ENCODE data around the gene DMXL2.

The DMXL2 gene

GRCh38 chr15:51561271-51561670 lies 61.3 kb downstream of the DMXL2 start:
- TF ChIP-seq ZNF274 (IDR thresholded peaks at IDR 0.05; ENCODE audit: low read depth, low read length): no peak
- H3K4me3 ChIP-seq (ENCODE audit: low read length): no peak overlapping the region

- H3K4me3 ChIP-seq (ENCODE audit: low read length): no peak overlapping the region
- TF ChIP-seq ZNF274 (IDR thresholded peaks at IDR 0.05; ENCODE audit: low read depth, low read length): no peak
Observed at GRCh38 chr15:51558876-51559275, 63.7 kb downstream of the DMXL2 start.

- no peak for TF ChIP-seq ZNF274 (IDR thresholded peaks at IDR 0.05; ENCODE audit: low read depth, low read length)
- no peak overlapping the region for H3K4me3 ChIP-seq (ENCODE audit: low read length)
Observed at GRCh38 chr15:51558411-51558810, 64.2 kb downstream of the DMXL2 start.

GRCh38 chr15:51550841-51551240 lies 71.7 kb downstream of the DMXL2 start:
- no peak for TF ChIP-seq ZNF274 (IDR thresholded peaks at IDR 0.05; ENCODE audit: low read depth, low read length)
- H3K4me3 ChIP-seq (ENCODE audit: low read length): no peak overlapping the region

GRCh38 chr15:51547656-51548055 lies 74.9 kb downstream of the DMXL2 start:
- no peak for TF ChIP-seq ZNF274 (IDR thresholded peaks at IDR 0.05; ENCODE audit: low read depth, low read length)

GRCh38 chr15:51536965-51537574 lies 85.5 kb downstream of the DMXL2 start:
- no peak overlapping the region for H3K4me3 ChIP-seq (ENCODE audit: low read length)
- no peak for TF ChIP-seq ZNF274 (IDR thresholded peaks at IDR 0.05; ENCODE audit: low read depth, low read length)

More at GRCh38 chr15:51547656-51548055, 74.9 kb downstream of the DMXL2 start:
- no peak overlapping the region for H3K4me3 ChIP-seq (ENCODE audit: low read length)

GRCh38 chr15:51533672-51534398 lies 88.7 kb downstream of the DMXL2 start:
- TF ChIP-seq ZNF274 (IDR thresholded peaks at IDR 0.05; ENCODE audit: low read depth, low read length): no peak
- no peak overlapping the region for H3K4me3 ChIP-seq (ENCODE audit: low read length)

GRCh38 chr15:51526955-51527354 lies 95.6 kb downstream of the DMXL2 start:
- H3K4me3 ChIP-seq (ENCODE audit: low read length): no peak overlapping the region

GRCh38 chr15:51524376-51524775 lies 98.2 kb downstream of the DMXL2 start:
- H3K4me3 ChIP-seq (ENCODE audit: low read length): no peak overlapping the region
- TF ChIP-seq ZNF274 (IDR thresholded peaks at IDR 0.05; ENCODE audit: low read depth, low read length): no peak

More at GRCh38 chr15:51526955-51527354, 95.6 kb downstream of the DMXL2 start:
- no peak for TF ChIP-seq ZNF274 (IDR thresholded peaks at IDR 0.05; ENCODE audit: low read depth, low read length)

GRCh38 chr15:51516291-51516690 lies 106.3 kb downstream of the DMXL2 start:
- H3K4me3 ChIP-seq (ENCODE audit: low read length): no peak overlapping the region
- no peak for TF ChIP-seq ZNF274 (IDR thresholded peaks at IDR 0.05; ENCODE audit: low read depth, low read length)

GRCh38 chr15:51505251-51505650 lies 117.3 kb downstream of the DMXL2 start:
- TF ChIP-seq ZNF274 (IDR thresholded peaks at IDR 0.05; ENCODE audit: low read depth, low read length): no peak
- no peak overlapping the region for H3K4me3 ChIP-seq (ENCODE audit: low read length)

GRCh38 chr15:51503003-51503402 lies 119.6 kb downstream of the DMXL2 start:
- H3K4me3 ChIP-seq (ENCODE audit: low read length): no peak overlapping the region
- TF ChIP-seq ZNF274 (IDR thresholded peaks at IDR 0.05; ENCODE audit: low read depth, low read length): no peak

GRCh38 chr15:51499379-51499976 lies 123.1 kb downstream of the DMXL2 start:
- no peak overlapping the region for H3K4me3 ChIP-seq (ENCODE audit: low read length)
- TF ChIP-seq ZNF274 (IDR thresholded peaks at IDR 0.05; ENCODE audit: low read depth, low read length): no peak

GRCh38 chr15:51497806-51498205 lies 124.8 kb downstream of the DMXL2 start:
- H3K4me3 ChIP-seq (ENCODE audit: low read length): no peak overlapping the region
- no peak for TF ChIP-seq ZNF274 (IDR thresholded peaks at IDR 0.05; ENCODE audit: low read depth, low read length)

GRCh38 chr15:51496246-51496645 lies 126.3 kb downstream of the DMXL2 start:
- H3K4me3 ChIP-seq (ENCODE audit: low read length): no peak overlapping the region
- TF ChIP-seq ZNF274 (IDR thresholded peaks at IDR 0.05; ENCODE audit: low read depth, low read length): no peak
